NCI-H345 treated with DMSO at 0.1 percent for 48 hours (cell line): Measurements from ENCODE around the gene BEAN1.

Source experiments
- DNase-seq: peaks from one replicate; lab custom pipeline; 2025; ENCODE audit not compliant: unreplicated experiment; lab: John Stamatoyannopoulos, UW

The BEAN1 gene

GRCh38 chr16:66416939-66417700 is 10.0 kb upstream of the BEAN1 start:
- no peak for DNase-seq

- DNase-seq: no peak
Observed at GRCh38 chr16:66418165-66418962, 8.7 kb upstream of the BEAN1 start.

GRCh38 chr16:66419527-66419926 is 7.6 kb upstream of the BEAN1 start:
- no peak for DNase-seq

GRCh38 chr16:66420396-66420795 is 6.7 kb upstream of the BEAN1 start:
- no peak for DNase-seq

- no peak for DNase-seq
Observed at GRCh38 chr16:66421891-66422290, 5.2 kb upstream of the BEAN1 start.

- no peak for DNase-seq
Observed at GRCh38 chr16:66422366-66422765, 4.7 kb upstream of the BEAN1 start.

GRCh38 chr16:66423177-66423576 is 3.9 kb upstream of the BEAN1 start:
- DNase-seq: no peak

- no peak for DNase-seq
Observed at GRCh38 chr16:66425651-66426050, 1.4 kb upstream of the BEAN1 start.

GRCh38 chr16:66426112-66427035 is 721 bp upstream of the BEAN1 start:
- no peak for DNase-seq

- DNase-seq: no peak
Observed at GRCh38 chr16:66427871-66428681, 981 bp downstream of the BEAN1 start.

GRCh38 chr16:66428682-66429251 is 1.7 kb downstream of the BEAN1 start:
- no peak for DNase-seq

- DNase-seq: no peak
Observed at GRCh38 chr16:66429290-66429962, 2.3 kb downstream of the BEAN1 start.

GRCh38 chr16:66430214-66430613 is 3.1 kb downstream of the BEAN1 start:
- DNase-seq: no peak

- no peak for DNase-seq
Observed at GRCh38 chr16:66431760-66432159, 4.7 kb downstream of the BEAN1 start.

- no peak for DNase-seq
Observed at GRCh38 chr16:66432429-66432828, 5.3 kb downstream of the BEAN1 start.

GRCh38 chr16:66434619-66435430 is 7.7 kb downstream of the BEAN1 start:
- DNase-seq: no peak

GRCh38 chr16:66435896-66436295 is 8.8 kb downstream of the BEAN1 start:
- DNase-seq: no peak

GRCh38 chr16:66437391-66437945 is 10.4 kb downstream of the BEAN1 start:
- DNase-seq: no peak
